K562 (cell line): Measurements from ENCODE around the gene GLYATL1B. TPM values are rescaled to one million over a fixed set of nuclear protein-coding genes. Genes with fewer than 3 reads are reported as not detected.
"Not testable (repeated sequence)": the region's sequence is repeated elsewhere in the genome, so short reads cannot be mapped to it uniquely, and the experiment has no call there.

ENCODE experiments used
- ATAC-seq: fragments of 200-7000 bp; cut with Tn5 transposase; 3 replicates; pipeline ENCODE4 v1.9.1; 2020; ENCODE audit warnings: moderate library complexity
- BruUV-seq: library from RNA; stranded (reverse); fragments of 400-500 nt; replicated peaks from 2 replicates; lab custom pipeline; 2021; lab: Mats Ljungman, UMichigan
- CTCF ChIA-PET: fragments of 300-600 bp; formaldehyde crosslinking; extraction: SDS; loops from one replicate; lab custom pipeline; 2021; ENCODE audit warnings: low intra/inter-chr PET ratio; lab: Yijun Ruan, JAX
- POLR2A ChIA-PET: fragments of 300-600, 350-650 bp; sonication (Branson Sonifier 250); formaldehyde crosslinking; extraction: SDS; loops from one replicate; lab custom pipeline; 2021; ENCODE audit warnings: antibody characterized with exemption, inconsistent platforms; lab: Yijun Ruan, JAX
- DNase-seq, 4 experiments: peaks; one replicate each; pipeline versions ENCODE4 v3.0.0 to v3.0.0-alpha.2; 2011 to 2018; ENCODE audit warnings: low spot score in 3 of 4, mixed read lengths in 3 of 4; ENCODE audit errors: extremely low read depth in 1 of 4
- FAIRE-seq: peaks from 2 replicates; lab custom pipeline; 2011; peaks lifted over from hg19 to GRCh38; lab: Jason Lieb, UNC
- H2AFZ ChIP-seq: 2 replicates; pipeline ENCODE4 v1.6.0; 2011; ENCODE audit warnings: low read depth, low read length, control low read depth, inconsistent platforms
- H3K27ac ChIP-seq: fragments of 200-600 bp; 3 replicates; pipeline ENCODE4 v1.8.0; 2011; ENCODE audit warnings: low read depth, mild to moderate bottlenecking, control low read depth, inconsistent platforms, low read length, moderate library complexity, mixed read lengths; ENCODE audit errors: extremely low read depth
- H3K27me3 ChIP-seq, 2 experiments: fragments of 300-600 bp in 1 of 2; 2 replicates in 1 of 2; 3 replicates in 1 of 2; pipeline versions ENCODE4 v1.6.0 to v1.8.0; 2011; ENCODE audit warnings: inconsistent platforms in 2 of 2, low read length in 2 of 2, mild to moderate bottlenecking in 1 of 2, mixed read lengths in 1 of 2, moderate library complexity in 1 of 2; ENCODE audit not compliant: control insufficient read depth in 2 of 2, insufficient read depth in 2 of 2
- H3K36me3 ChIP-seq: fragments of 300-600 bp; 3 replicates; pipeline ENCODE4 v1.8.0; 2011; ENCODE audit warnings: mild to moderate bottlenecking, low read length, inconsistent platforms; ENCODE audit not compliant: control insufficient read depth, insufficient read depth
- H3K4me1 ChIP-seq, 2 experiments: fragments of 200-600 bp in 1 of 2; replicated peaks in 1 of 2; 2 replicates in 1 of 2; 3 replicates in 1 of 2; pipeline versions ENCODE4 v1.5.1 to v1.8.0; 2011; ENCODE audit warnings: inconsistent platforms in 2 of 2, low read length in 2 of 2, mild to moderate bottlenecking in 1 of 2, mixed read lengths in 1 of 2, moderate library complexity in 1 of 2; ENCODE audit not compliant: control insufficient read depth in 2 of 2, insufficient read depth in 2 of 2
- H3K4me2 ChIP-seq: 2 replicates; pipeline ENCODE4 v1.6.1; 2011; ENCODE audit warnings: low read length, control low read depth, inconsistent platforms, mixed read lengths; ENCODE audit not compliant: insufficient read depth
- H3K4me3 ChIP-seq: fragments of 200-600 bp; sonication (generic), shearing (Covaris generic); 2 replicates; pipeline ENCODE4 v1.5.1; 2016; ENCODE audit warnings: control low read depth, inconsistent platforms
- H3K79me2 ChIP-seq: fragments of 200-600 bp; 3 replicates; pipeline ENCODE4 v1.8.0; 2011; ENCODE audit warnings: low read length, inconsistent platforms; ENCODE audit not compliant: control insufficient read depth, insufficient read depth
- H3K9ac ChIP-seq, 2 experiments: 2 replicates each; pipeline versions ENCODE4 v1.6.0 to v1.6.1; 2011; ENCODE audit warnings: low read depth in 2 of 2, low read length in 2 of 2, control low read depth in 1 of 2, inconsistent platforms in 1 of 2, mild to moderate bottlenecking in 1 of 2, mixed read lengths in 1 of 2; ENCODE audit not compliant: insufficient read depth in 1 of 2
- H3K9me1 ChIP-seq: one replicate; pipeline ENCODE4 v1.6.0; 2011; ENCODE audit warnings: inconsistent platforms, mild to moderate bottlenecking, low read length, moderate library complexity; ENCODE audit not compliant: control insufficient read depth, insufficient read depth
- H3K9me3 ChIP-seq: replicated peaks from 2 replicates; pipeline ENCODE4 v1.5.1; 2011; ENCODE audit warnings: low read depth, low read length, inconsistent platforms; ENCODE audit not compliant: control insufficient read depth, insufficient read depth
- H4K20me1 ChIP-seq: replicated peaks from 2 replicates; pipeline ENCODE4 v1.6.1; 2011; ENCODE audit warnings: low read length, inconsistent platforms, mixed read lengths; ENCODE audit not compliant: control insufficient read depth, insufficient read depth
- CC2D1A ChIP-seq: fragments of 450-650 bp; IDR thresholded peaks from 2 replicates; pipeline ENCODE4 v1.6.1; 2017; ENCODE audit warnings: mild to moderate bottlenecking
- CCNT2 ChIP-seq: IDR thresholded peaks from 2 replicates; pipeline ENCODE4 v1.6.1; 2011; ENCODE audit warnings: borderline replicate concordance, low read depth, mild to moderate bottlenecking, moderate library complexity, mixed read lengths, low read length; ENCODE audit not compliant: insufficient read length; ENCODE audit errors: extremely low read depth
- EP300 ChIP-seq: IDR thresholded peaks from 2 replicates; pipeline ENCODE4 v1.6.1; 2012; ENCODE audit warnings: low read length, improper control_type of control experiment
- ERF ChIP-seq: fragments of 450-650 bp; formaldehyde crosslinking; IDR thresholded peaks from 2 replicates; pipeline ENCODE4 v1.4.0; 2020; ENCODE audit warnings: mild to moderate bottlenecking, mixed read lengths
- KDM1A ChIP-seq, 2 experiments: fragments of 450-650 bp; IDR thresholded peaks; 2 replicates each; pipeline ENCODE4 v1.6.1; 2016; ENCODE audit warnings: mild to moderate bottlenecking in 2 of 2
- POLR2AphosphoS2 ChIP-seq: IDR thresholded peaks from 2 replicates; pipeline ENCODE4 v1.6.1; 2012; ENCODE audit warnings: low read length, improper control_type of control experiment
- WGBS: fragments of 100-300 bp; shearing (Covaris generic); methylation state at CpG from one replicate; pipeline ENCODE4 v1.1.6; 2016; ENCODE audit warnings: low coverage, mixed read lengths; ENCODE audit not compliant: insufficient coverage; ENCODE audit errors: missing lambda C conversion rate; 5-methylcytosine and 5-hydroxymethylcytosine counted together
- in situ Hi-C: fragments of 300-500 bp; cut with MboI; formaldehyde crosslinking; loops from 4 replicates; pipeline ENCODE4 v1.15.0; 2018; ENCODE audit warnings: inconsistent platforms, mixed read lengths
- intact Hi-C: fragments of 100-400 bp; cut with micrococcal nuclease; formaldehyde crosslinking; loops from 2 replicates; pipeline ENCODE4 v1.14.2; 2022
- polyA plus RNA-seq, 8 experiments: library from polyadenylated mRNA; depleted of rRNA in 4 of 8; stranded (reverse) in 5 of 8; unstranded in 3 of 8; fragments of >200 nt; fragmentation: Nextera tagmentation in 2 of 8; fragmentation: Illumina TruSeq in 1 of 8; extraction: Ambion mirVana in 2 of 8; extraction: Trizol in 1 of 8; gene quantifications; 2 replicates each; pipeline versions ENCODE4 v1.2.1 to v1.2.3, GENCODE V29; 2011 to 2014; ENCODE audit warnings: inconsistent platforms in 1 of 8, missing spikeins in 1 of 8
- total RNA-seq, 7 experiments: library from RNA; depleted of rRNA in 6 of 7; stranded (reverse); fragments of >200 nt in 6 of 7; fragmentation: Illumina TruSeq in 2 of 7; extraction: Trizol in 2 of 7; gene quantifications; 2 replicates each; pipeline versions ENCODE4 v1.2.1 to v1.2.3, GENCODE V29; 2011 to 2021; ENCODE audit warnings: low replicate concordance in 1 of 7

GLYATL1B gene
- total and polyA plus RNA-seq, 9 of the 15 experiments (the other 6 are each of a cell fraction or from before 2014, with no cell fraction given), result not detected

GRCh38 chr11:59078435-59078834 lies 7.7 kb upstream of the GLYATL1B start:
- H3K9me1 ChIP-seq, result no peaks in the 10 kb centered on the region
- CTCF ChIA-PET, result no interaction called here
- H3K9ac ChIP-seq, result no peak overlapping the region
- no peaks in the 10 kb centered on the region for H3K4me1 ChIP-seq
- no peaks in the 10 kb centered on the region for H4K20me1 ChIP-seq
- H3K27me3 ChIP-seq, result no peaks in the 10 kb centered on the region; a peak in 1 of 5 replicates
- no peaks in the 10 kb centered on the region for H3K79me2 ChIP-seq
- no peak overlapping the region for H3K4me3 ChIP-seq
- no peak overlapping the region for H2AFZ ChIP-seq
- intact Hi-C loops (no loop called here), in situ Hi-C loops (no loop called here)
- BruUV-seq, result no TSS peak
- no peaks in the 10 kb centered on the region for H3K36me3 ChIP-seq
- H3K9me3 ChIP-seq, result no peaks in the 10 kb centered on the region
- FAIRE-seq, result no peak
- WGBS, result 0% methylated on average over 2 of the region's 2 CpGs
- no peak for TF ChIP-seq KDM1A (IDR thresholded peaks at IDR 0.05)
- TF ChIP-seq, all 486 proteins: peak for 0
- POLR2A ChIA-PET, result interaction anchor here (0.6 kb wide), 1 partner anchor 116 kb away, joined by 3 read pairs; no protein-coding TSS in a partner anchor
- ATAC-seq (no peak), DNase-seq (no peak)
- Histone ChIP-seq H3K4me2 (no peak overlapping the region), H3K27ac (no peak overlapping the region)

DNA sequence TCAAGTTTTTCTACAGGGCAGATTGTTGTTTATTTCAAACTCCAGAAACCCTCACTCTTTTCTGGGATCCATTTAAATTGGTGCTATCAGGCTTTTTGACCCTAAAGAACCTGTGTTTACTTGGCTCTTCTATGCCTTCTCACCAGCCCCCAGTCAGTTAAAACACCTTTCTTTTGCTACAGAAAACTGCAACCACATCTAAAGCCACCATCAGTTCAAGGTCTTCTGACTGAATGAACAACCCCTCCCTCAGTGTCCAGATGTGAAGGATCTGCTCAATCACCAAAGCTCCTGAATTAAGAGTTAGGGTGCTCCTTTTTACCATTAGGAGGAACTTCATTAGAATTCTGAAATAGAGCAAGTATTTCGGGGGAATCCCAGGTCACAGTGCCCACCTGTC lies 7.0 kb upstream of the GLYATL1B start:
- no peak for TF ChIP-seq ERF
- TF ChIP-seq CC2D1A, result no peak
- no peak for TF ChIP-seq EP300
- no peak for TF ChIP-seq POLR2AphosphoS2
- TF ChIP-seq CCNT2, result no peak
- BruUV-seq, result no TSS peak
- ChIA-PET POLR2A (no interaction called here), CTCF (no interaction called here)
- WGBS, result 7% methylated on average over 1 of the region's 1 CpG
- no peak overlapping the region for H2AFZ ChIP-seq
- no peak overlapping the region for H3K27ac ChIP-seq
- H3K4me1 ChIP-seq, result no peaks in the 10 kb centered on the region
- no peak for DNase-seq
- H3K4me3 ChIP-seq, result no peak overlapping the region
- no peak for ATAC-seq
- no peak overlapping the region for H3K4me2 ChIP-seq
- FAIRE-seq, result no peak
- H3K79me2 ChIP-seq, result no peaks in the 10 kb centered on the region
- intact Hi-C loops (no loop called here), in situ Hi-C loops (no loop called here)
- H3K9ac ChIP-seq, result no peak overlapping the region
- no peaks in the 10 kb centered on the region for H3K36me3 ChIP-seq
- H3K9me3 ChIP-seq, result no peaks in the 10 kb centered on the region
- H4K20me1 ChIP-seq, result no peaks in the 10 kb centered on the region
- H3K27me3 ChIP-seq, result no peaks in the 10 kb centered on the region; a peak in 1 of 5 replicates
- no peaks in the 10 kb centered on the region for H3K9me1 ChIP-seq

- POLR2A ChIA-PET, H2AFZ ChIP-seq, H3K9ac ChIP-seq, CTCF ChIA-PET, H3K36me3 ChIP-seq, H3K79me2 ChIP-seq, H4K20me1 ChIP-seq, H3K4me1 ChIP-seq, in situ Hi-C loops, H3K9me3 ChIP-seq, H3K4me3 ChIP-seq, ATAC-seq, BruUV-seq, H3K9me1 ChIP-seq, H3K27me3 ChIP-seq, intact Hi-C loops, H3K4me2 ChIP-seq, DNase-seq, H3K27ac ChIP-seq: not testable (repeated sequence)
- 0% methylated on average over 1 of the region's 2 CpGs for WGBS
- peak; percentile 44 for FAIRE-seq
These were observed 5.7 kb upstream of the GLYATL1B start for GRCh38 chr11:59080421-59080820.
